Germinal center (tissue), 1 donor: Measurements from ENCODE around the gene TRAPPC12.
"Not testable (repeated sequence)": the region's sequence is repeated elsewhere in the genome, so short reads cannot be mapped to it uniquely, and the experiment has no call there.

Experiments used
- DNase-seq: peaks from one replicate; pipeline ENCODE4 v3.0.0; 2012; ENCODE audit warnings: mixed read lengths, low spot score

The TRAPPC12 gene

DNA sequence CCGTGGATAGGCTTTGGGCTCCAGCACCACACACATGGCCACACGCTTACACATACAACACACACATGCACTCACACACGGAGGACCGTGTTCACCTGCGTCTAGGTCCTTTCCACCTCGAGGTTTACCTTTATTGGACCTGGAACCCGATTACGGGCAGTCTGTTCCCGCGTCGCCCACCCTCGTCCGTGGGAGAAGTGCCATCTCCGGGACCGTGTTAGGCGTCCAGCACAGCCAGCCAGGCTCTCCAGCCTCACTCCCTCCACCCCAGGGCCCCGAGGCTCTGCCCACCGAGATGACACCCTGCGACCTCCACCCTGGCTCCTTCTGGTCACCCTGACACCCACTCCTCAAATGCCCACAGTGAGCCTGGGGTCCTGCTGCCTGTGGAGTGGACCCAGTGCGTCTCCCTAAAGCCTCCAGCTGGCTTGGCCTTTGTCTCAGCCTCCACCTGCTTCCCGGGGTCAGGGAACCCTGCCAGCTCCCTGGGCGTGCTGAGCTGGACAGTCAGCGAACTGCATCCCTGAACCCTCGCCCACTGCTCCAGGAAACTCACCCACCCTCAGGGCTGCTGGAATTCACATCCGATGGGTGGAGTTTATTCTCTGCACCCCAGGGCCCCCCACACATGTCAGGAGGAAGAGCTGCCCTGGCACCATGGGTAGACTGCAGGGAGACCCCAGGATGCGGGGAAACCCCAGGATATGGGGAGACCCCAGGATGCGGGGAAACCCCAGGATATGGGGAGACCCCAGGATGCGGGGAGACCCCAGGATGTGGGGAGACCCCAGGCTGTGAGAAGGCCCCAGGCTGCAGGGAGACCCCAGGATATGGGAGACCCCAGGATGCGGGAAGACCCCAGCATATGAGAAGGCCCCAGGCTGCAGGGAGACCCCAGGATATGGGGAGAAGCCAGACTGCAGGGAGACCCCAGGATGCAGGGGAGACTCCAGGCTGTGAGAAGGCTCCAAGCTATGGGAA, 106.8 kb downstream of the TRAPPC12 start:
- no peak for DNase-seq

DNA sequence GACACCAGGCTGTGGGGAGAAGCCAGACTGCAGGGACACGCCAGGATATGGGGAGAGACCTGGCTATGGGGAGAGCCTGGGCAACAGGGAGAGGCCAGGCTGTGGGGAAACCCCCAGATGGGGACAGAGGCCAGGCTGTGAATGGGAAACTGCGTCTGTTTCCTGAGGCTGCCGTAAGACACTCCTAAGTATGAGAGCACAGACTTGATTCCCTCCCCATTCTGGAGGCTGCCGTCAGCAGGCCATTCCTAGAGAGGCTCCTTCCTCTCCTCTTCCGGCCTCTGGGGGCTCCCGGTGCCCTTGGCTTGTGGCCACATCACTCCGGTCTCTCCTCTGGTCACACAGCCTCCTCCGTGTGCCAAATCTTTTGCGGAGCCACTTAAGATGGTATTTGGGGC, 107.5 kb downstream of the TRAPPC12 start:
- DNase-seq = no peak

DNA sequence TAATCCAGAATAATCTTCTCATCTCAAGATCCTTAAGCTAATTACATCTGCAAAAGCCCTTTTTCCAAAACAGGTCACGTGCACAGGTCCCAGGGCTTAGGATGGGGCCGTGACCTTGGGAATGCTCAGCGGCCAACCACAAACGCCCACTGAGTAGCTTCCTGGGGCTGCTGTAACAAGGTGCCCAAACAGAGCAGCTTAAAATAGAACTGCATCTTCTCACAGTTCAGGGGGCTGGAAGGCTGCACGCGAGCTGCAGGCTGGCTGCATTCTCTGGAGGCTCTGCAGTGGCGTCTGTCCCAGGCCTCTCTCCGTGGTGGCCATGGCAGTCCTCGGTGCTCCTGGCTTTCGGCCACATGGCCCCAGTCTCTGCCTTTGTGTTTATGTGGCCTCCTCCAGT, 107.9 kb downstream of the TRAPPC12 start:
- no peak for DNase-seq

DNA sequence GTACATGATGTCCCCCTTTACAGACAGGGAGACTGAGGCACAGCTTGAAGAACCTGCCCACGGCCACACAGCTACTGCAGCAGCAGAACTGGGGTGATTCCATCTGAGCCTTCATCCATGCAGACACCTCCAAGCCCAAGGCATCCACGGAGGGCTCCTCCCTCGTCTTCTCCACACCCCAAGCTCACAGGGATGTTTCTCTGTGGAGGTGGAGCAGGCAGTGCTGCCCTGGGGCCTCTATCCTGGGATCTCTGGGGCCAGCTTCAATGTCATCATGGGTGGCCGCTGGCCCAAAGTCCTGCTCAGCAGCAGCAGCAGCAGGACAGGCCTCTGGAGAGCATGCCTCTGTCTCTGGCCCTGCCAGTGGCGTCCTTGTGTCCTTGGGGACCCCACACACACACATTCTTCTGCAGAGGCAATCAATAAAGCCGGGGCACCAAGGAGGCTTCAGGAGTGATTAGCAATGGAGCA, 108.6 kb downstream of the TRAPPC12 start:
- no peak for DNase-seq

DNA sequence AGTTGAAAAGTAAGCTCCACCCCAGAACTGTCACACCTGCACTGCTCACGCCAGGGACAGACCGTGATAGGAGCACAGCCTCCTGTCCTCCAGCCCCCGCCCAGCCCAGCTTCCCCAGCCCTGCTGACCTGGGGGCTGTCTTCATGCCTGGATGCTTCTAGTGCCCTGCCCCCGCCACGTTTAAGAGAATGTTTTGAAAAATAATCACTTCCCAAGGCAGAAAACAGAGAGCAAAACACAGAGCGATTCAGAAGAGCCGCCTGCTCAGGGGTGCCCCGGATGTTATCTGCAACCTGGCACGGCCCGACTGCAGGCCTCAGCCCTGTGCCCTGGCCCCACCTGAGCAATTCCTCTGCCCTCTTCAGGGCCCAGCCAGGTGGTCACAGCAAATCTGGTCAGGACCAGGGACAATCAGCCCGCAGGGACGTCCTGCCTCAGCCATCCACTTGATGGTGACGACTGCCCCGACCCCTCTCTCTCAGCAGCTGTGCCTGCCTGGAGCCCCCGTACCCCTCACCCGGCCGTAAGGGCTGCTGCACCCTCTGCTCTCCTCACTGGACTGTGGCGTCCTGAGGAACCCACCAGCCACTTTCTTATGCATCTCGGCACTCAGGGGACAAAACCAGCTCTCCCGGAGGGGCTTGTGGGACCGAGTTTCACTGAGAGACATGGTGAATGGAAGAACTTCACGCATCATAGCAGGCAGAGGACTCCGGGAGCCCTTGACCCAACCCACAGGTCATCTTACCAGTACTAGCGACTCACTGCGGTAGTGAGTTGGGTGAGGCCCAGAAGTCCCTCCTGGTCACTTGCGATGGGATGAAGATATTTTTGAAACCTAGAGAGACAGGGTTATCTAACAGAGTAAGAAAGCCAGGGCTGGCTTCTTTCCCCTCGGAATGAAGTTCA, 109.6 kb downstream of the TRAPPC12 start:
- no peak for DNase-seq

DNA sequence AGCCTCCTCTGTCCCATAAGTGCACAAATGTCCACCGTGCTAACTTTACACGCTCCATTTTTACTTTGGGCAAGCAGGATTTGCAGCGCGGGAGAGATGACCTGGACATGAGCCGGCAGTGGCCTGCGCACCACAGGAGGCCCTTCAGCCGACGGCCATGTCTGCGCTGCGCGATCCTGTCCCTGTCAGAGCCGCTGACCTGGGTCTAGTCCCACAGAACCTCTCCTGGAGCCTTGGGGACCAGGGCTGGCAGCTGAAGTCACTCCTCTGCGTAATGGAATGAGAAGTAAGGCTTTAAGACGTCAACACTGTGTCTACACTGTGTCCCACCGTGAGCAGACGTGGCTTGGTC, 110.2 kb downstream of the TRAPPC12 start:
- DNase-seq = no peak

DNA sequence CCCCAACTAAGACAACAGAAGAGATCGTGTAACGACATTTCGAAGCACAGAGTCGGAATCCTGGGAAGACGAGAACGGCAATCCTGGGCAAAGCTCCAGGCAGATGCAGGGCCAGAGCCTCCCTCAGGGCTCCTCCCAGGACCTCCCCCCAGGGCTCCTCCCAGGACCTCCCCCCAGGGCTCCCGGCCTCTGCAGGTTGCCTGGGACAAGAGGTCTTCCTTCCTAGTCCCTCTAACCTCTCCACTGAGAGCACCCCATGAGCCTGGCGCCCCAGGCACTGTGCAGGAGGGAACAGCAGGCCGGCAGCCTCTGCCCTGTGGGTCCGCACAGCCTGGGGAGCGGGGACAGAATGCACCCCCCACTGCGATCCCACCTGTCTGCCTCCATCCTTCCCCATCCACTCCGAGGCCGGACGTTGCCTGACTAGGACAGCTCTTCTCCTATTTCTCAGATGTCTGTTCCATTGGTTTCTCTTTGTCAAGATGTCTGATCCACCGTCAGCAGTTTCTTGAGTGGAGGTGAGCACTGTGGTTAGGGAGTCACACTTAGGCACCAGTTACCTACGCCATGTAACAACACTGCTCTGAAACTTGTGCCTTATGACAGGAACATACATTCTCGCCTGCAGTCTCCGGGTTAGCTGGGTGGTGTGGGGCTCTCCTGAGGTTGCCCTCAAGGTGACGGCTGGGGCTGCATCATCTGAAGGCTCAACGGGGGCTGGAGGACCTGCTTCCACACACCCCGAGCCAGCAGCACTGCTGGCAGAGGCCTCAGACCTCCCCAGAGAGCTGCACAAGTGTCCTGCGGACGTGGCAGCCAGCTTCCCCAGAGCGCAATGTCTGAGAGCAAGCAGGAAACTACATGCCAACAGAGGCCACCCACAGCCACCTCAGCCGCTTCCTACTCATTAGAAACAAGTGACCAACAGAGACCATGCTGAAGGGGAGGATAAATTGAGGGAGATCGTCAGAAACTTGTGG, 111.0 kb downstream of the TRAPPC12 start:
- DNase-seq = no peak

DNA sequence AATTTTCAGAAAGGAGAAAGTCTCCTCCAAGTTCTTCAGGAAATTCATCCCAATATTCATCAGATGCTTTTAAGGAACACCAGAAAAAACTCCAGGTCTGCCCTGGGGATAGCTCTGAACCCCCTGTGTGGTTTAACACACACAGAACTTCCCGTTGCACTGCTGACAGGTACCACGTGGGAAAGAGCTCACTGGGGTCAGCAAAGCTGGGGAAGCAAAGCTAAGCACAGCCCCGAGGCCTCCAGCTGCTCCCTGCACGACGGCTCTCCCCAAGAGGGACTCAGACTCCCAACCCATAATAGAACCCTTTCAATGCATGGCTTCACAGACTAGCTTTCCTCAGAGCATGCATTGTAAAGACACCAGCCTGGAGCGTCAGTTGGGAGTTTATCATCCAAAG, 111.8 kb downstream of the TRAPPC12 start:
- DNase-seq = no peak

DNA sequence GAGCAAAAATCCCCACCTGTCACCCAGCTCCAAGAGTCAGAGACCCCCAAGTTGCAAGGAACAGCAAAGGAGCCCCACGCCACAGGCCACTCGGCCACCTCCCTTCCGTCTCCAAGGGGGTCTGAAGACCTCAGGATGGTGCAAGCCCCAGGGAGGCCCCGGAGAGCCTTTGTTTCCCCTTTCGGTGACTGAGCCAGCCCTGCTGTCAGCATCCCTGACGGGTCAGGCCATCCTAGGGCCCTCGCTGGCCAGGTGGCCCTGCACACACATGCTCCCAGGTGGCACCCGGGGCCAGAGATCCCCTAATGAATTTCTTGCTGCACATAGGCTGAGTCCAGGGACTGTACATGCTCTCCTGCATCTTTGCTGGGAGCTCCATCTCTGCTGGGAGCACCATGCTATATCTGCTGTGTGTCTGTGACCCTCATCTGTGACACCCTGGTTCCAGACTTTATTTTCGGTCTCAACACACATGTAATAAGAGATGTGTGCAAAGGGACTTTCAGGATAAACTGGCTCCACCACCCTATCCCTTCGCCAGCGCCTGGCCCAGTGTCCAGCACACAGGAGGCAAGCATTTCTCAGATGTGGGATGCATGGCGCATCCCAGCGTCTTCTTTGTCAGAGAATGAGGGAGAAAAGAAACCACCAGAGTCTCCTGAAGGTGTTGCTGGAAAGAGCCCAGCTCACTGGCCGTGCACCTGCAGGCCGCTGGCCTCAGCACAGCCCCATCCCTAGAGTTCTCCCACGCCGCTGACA, 112.4 kb downstream of the TRAPPC12 start:
- no peak for DNase-seq

DNA sequence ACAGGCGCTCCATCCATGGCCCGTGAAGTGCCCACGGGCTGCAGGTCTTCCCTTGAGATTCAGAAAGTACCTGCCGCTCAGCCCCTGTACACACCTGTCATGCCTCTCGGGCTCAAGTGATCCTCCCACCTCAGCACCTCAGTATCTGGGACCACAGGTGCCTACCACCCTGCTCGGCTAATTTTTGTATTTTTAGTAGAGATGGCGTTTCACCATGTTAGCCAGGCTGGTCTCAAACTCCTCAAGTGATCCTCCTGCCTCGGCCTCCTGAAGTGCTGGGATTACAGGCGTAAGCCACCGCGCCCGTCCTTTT, 112.9 kb downstream of the TRAPPC12 start:
- not testable (repeated sequence) for DNase-seq

DNA sequence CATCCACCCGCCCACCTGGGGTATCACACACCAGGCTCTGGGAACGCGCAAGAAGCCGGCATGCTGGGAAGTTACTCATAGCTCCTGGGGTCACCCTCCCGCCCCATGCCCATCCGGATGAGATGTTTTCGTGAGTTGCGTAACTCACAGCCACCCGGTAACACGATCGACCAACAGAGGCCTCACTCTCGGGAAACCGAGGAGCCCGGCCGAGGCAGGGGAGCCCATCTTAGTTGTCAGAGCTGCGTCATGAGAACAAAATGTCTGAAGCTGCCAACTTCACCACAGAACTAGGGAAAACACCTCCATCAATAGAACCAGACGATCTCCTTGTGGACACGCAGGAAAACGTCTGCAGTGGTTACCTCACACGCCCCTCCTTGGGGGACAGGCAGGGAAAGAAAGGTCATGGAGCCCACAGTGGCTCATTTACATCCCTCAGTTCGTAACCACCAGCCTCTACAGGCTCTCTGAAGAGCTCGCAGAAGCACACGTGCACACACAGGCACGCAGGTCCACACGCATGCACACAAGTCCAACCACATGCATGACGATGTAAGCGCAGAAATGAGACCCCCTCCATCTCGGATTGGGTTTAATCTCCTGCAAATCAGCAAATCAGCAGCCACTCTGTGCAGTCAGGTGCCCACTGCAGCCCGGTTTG, 113.6 kb downstream of the TRAPPC12 start:
- DNase-seq = no peak

DNA sequence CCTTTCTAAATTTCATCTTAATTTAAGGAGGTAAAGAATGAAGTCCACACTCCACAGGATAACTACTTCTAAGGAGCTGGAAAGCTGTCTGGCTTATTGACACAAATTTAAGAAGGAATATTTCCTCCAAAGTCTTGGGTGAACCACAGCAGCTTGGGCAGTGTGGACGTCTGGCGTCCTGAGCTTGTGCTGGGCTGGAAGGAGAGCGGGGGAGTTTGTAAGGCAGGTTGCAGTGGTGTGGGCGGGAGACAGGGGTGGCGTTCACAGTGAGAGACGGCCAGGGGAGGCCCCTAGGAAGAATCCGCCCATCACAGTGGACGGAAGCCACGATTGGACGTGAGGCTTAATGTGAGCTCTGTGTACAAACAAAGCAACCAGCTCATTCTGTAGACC, 114.1 kb downstream of the TRAPPC12 start:
- DNase-seq = no peak

DNA sequence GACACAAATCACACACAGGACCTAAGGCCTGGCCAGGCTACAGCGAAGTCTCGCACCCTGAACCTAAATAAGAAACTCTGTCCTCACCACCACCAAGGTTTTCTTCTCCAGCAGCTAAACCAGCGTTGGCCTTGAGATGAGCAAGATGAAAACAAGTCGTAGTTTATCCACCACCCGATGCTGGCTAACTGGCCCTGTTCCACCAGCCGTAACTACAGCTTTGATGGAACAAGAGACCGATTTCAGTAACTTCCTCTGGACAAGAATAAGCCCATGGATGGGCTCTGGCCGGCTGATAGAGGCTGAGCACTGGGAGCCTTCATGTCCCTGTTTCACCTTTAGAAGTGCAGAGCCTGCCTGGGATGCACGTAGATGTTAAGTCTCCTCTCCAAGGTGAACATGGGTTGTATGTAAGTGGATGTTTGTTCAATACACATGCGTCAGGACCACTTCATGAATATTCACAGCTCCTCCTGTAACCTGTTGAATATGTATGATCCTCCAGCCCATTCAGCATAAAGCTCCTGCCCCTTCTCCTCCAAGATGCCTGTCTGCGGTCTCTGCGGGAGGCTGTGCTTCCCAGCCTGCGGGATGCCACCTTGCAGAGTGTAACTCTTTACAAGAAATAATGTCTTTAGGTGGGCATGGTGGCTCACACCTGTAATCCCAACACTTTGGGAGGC, 115.6 kb downstream of the TRAPPC12 start:
- no peak for DNase-seq

DNA sequence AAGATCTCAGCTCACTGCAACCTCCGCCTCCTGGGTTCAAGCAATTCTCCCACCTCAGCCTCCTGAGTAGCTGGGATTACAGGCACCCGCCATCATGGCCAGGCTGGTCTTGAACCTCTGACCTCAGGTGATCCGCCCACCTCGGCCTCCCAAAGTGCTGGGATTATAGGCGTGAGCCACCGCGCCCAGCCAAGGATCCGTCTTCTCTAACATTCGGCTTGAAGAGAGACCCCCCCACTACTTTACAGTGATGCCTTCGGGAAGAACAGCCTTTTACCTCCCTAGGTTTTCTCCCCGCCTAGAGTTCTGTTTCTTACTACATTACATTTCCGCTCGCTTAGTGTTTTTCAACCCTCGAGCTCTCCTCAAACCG, 117.2 kb downstream of the TRAPPC12 start:
- not testable (repeated sequence) for DNase-seq

DNA sequence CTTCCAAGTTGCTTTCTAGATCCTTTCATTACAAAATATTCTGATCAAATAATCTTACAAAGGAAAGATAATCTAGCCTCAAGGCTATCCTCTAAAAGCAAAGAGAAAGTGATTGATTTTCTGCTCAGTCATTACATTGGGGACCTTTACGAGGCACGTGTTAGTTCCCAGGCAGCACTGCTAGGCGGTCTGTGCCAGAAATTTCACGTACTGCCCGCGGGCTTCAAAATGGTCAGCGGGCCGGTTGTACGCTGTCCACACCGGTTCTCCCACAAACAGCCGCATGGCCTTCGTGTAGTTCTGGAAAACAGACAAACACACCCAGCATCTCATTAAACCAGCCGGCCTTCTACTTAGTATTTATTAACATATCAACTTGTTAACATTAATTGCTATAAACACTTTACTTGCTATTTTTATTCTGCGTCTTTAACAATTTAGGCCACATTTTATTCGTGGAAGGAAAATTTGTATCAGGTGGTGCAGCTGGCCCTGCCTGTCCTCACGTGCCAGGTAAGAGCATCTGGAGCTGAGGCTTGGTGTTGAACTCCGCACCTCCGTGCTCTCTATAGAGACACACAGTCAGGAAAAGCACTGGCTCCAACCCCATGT, 119.4 kb downstream of the TRAPPC12 start:
- no peak for DNase-seq

DNA sequence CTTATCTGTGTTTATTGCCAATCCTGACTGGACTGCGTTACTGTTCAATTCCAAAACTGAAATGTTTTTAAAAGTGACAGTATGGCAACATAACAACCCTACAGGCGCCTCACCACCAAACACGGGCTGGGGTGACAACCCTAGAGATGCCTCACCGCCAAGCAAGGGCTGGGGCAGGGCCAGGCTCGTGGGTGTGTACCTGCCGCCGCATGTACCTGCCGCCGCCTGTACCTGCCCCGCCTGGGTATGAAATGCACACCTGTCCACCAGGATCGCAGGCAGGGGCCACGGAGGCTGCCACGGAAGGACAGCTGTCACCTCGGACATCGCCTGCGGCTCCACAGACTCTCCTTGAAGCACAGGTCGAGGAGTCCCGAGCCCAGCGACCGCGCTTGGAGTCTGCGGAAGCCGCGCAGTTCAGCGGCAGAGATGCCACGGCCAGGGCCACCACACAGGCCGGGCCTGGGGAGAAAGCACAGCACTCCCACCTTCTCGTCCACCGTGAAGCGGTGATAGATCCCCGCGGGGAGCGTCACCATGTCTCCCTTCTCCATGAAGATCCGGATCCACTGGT, 120.9 kb downstream of the TRAPPC12 start:
- no peak for DNase-seq

DNA sequence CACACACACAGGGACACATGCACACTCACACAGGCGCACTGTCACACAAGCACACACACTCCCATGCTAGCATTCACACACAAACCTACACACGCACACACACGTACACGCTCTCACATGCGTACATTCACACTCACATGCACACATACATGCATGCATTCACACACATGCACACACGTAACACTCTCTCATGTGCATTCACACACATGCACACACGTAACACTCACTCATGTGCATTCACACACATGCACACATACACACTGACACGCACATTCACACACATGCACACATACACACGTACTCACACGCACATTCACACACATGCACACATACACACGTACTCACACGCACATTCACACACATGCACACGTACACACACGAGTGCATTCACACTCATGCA, 123.6 kb downstream of the TRAPPC12 start:
- no peak for DNase-seq

DNA sequence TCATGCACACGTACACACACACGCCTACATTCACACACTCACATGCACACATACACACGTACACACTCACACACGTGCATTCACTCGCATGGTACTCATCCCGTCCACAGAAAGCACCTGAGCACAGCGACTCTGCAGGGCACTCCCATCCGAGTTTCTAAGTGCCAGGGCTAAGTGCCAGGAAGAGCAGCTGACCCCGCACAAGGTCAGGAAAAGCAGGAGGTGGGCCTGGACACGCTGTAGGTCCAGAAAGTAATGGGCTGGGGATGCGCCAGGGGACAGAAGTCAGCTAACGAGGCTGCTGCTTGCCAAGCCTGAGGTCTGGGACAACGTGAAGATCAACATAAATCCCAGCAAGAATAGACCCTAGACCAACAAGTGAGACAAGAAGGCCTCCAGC, 124.0 kb downstream of the TRAPPC12 start:
- DNase-seq = no peak

DNA sequence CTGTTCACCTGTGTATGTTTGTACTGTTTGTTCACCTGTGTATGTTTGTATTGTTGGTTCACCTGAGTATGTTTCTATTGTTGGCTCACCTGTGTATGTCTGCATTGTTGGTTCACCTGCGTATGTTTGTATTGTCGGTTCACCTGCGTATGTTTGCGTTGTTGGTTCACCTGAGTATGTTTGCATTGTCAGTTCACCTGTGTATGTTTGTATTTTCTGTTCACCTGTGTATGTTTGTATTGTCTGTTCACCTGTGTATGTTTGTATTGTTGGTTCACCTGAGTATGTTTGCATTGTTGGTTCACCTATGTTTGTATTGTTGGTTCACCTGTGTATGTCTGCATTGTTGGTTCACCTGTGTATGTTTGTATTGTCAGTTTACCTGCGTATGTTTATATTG, 125.2 kb downstream of the TRAPPC12 start:
- DNase-seq = no peak
